B cell (primary cell): ENCODE results near the gene WRNIP1. TPM values are rescaled to one million over a fixed set of nuclear protein-coding genes. Genes with fewer than 3 reads are reported as not detected.

Source experiments
- ATAC-seq: fragments of 200-7000 bp; cut with Tn5 transposase; one replicate; pipeline ENCODE4 v1.10.0; 2021; ENCODE audit warnings: low read depth, mild to moderate bottlenecking, moderate number of reproducible peaks, moderate library complexity
- CTCF ChIA-PET: fragments of 350-600 bp; sonication (Branson Sonifier 250); formaldehyde crosslinking; loops from one replicate; lab custom pipeline; 2021; ENCODE audit warnings: antibody characterized with exemption, inconsistent platforms; lab: Charles Lee
- POLR2A ChIA-PET: fragments of 350-600 bp; sonication (Branson Sonifier 250); formaldehyde crosslinking; loops from one replicate; lab custom pipeline; 2021; ENCODE audit warnings: antibody characterized with exemption; lab: Charles Lee
- DNase-seq: peaks from one replicate; pipeline ENCODE4 v3.0.0; 2013
- H2AFZ ChIP-seq: 2 replicates; pipeline ENCODE4 v1.6.1; 2012; ENCODE audit warnings: mild to moderate bottlenecking, low read depth, low read length; ENCODE audit not compliant: insufficient read depth, poor library complexity, severe bottlenecking
- H3K27ac ChIP-seq, 2 donors: 1 replicate in 1 of 2; 2 replicates in 1 of 2; pipeline ENCODE4 v1.5.1; 2012 to 2013; ENCODE audit warnings: low read length in 2 of 2, mild to moderate bottlenecking in 2 of 2, moderate library complexity in 1 of 2
- H3K27me3 ChIP-seq, 4 experiments: fragments of 200-600 bp in 1 of 4; sonication (generic) in 1 of 4; replicated peaks in 1 of 4; 1 replicate in 2 of 4; 2 replicates in 2 of 4; pipeline versions ENCODE4 v1.6.1 to v1.7.0; 2013 to 2016; ENCODE audit warnings: low read length in 3 of 4, mild to moderate bottlenecking in 2 of 4, mixed read lengths in 1 of 4, moderate library complexity in 1 of 4; ENCODE audit not compliant: insufficient read depth in 4 of 4, control insufficient read depth in 3 of 4; ENCODE audit errors: control extremely low read depth in 1 of 4
- H3K36me3 ChIP-seq, 2 experiments: replicated peaks in 1 of 2; 1 replicate in 1 of 2; 2 replicates in 1 of 2; pipeline versions ENCODE4 v1.6.1 to v1.7.1; 2013; ENCODE audit warnings: low read length in 1 of 2; ENCODE audit not compliant: insufficient read depth in 2 of 2, control insufficient read depth in 1 of 2; ENCODE audit errors: control extremely low read depth in 1 of 2, extremely low read depth in 1 of 2
- H3K4me1 ChIP-seq, 2 donors: fragments of 200-600 bp in 1 of 2; sonication (generic) in 1 of 2; 1 replicate in 1 of 2; 2 replicates in 1 of 2; pipeline versions ENCODE4 v1.5.1 to v1.6.1; 2013 to 2017; ENCODE audit warnings: low read length in 2 of 2; ENCODE audit not compliant: control insufficient read depth in 2 of 2, insufficient read depth in 2 of 2
- H3K4me2 ChIP-seq: replicated peaks from 2 replicates; pipeline ENCODE3; 2012; ENCODE audit warnings: mild to moderate bottlenecking, low read depth, low read length; ENCODE audit not compliant: poor library complexity, severe bottlenecking
- H3K4me3 ChIP-seq, 5 experiments: fragments of 200-600 bp in 1 of 5; sonication (generic) in 1 of 5; 1 replicate in 3 of 5; 2 replicates in 2 of 5; pipeline versions ENCODE4 v1.5.1 to v1.7.0; 2011 to 2016; ENCODE audit warnings: low read length in 4 of 5, mild to moderate bottlenecking in 4 of 5, low read depth in 2 of 5, control low read depth in 1 of 5, moderate library complexity in 1 of 5; ENCODE audit not compliant: insufficient read depth in 1 of 5; ENCODE audit errors: control extremely low read depth in 1 of 5, extremely low read depth in 1 of 5
- H3K79me2 ChIP-seq: fragments of 200-600 bp; sonication (generic); one replicate; pipeline ENCODE4 v1.6.0; 2016; ENCODE audit warnings: low read length; ENCODE audit not compliant: control insufficient read depth, insufficient read depth
- H3K9ac ChIP-seq: fragments of 200-600 bp; sonication (generic); 2 replicates; pipeline ENCODE4 v1.6.1; 2017; ENCODE audit warnings: mild to moderate bottlenecking, low read length, moderate library complexity
- H3K9me3 ChIP-seq, 3 donors: one replicate each; pipeline versions ENCODE4 v1.6.1 to v1.7.1; 2013; ENCODE audit warnings: low read length in 2 of 3; ENCODE audit not compliant: control insufficient read depth in 2 of 3, insufficient read depth in 1 of 3; ENCODE audit errors: control extremely low read depth in 1 of 3
- H4K20me1 ChIP-seq: 2 replicates; pipeline ENCODE4 v1.6.0; 2012; ENCODE audit warnings: mild to moderate bottlenecking, low read length; ENCODE audit not compliant: insufficient read depth, control insufficient read depth, poor library complexity, severe bottlenecking
- H3K27ac Mint-ChIP-seq: one replicate; pipeline ENCODE4 v1.8.0; 2021; ENCODE audit warnings: mixed read lengths
- H3K27me3 Mint-ChIP-seq: one replicate; pipeline ENCODE4 v1.8.0; 2021; ENCODE audit warnings: mixed read lengths
- H3K4me1 Mint-ChIP-seq: one replicate; pipeline ENCODE4 v1.8.0; 2021; ENCODE audit warnings: mixed read lengths
- H3K4me3 Mint-ChIP-seq: one replicate; pipeline ENCODE4 v1.8.0; 2021; ENCODE audit warnings: mixed read lengths
- H3K9me3 Mint-ChIP-seq: one replicate; pipeline ENCODE4 v1.8.0; 2022; ENCODE audit warnings: mixed read lengths; ENCODE audit not compliant: insufficient read depth
- EZH2 ChIP-seq: IDR thresholded peaks from 2 replicates; pipeline ENCODE4 v1.6.1; 2012; ENCODE audit warnings: borderline replicate concordance, low read depth, mild to moderate bottlenecking, moderate library complexity, low read length; ENCODE audit not compliant: insufficient read depth, poor library complexity, severe bottlenecking
- WGBS: methylation state at CpG from one replicate; pipeline ENCODE4 v1.1.5; 2013; ENCODE audit warnings: missing lambda C conversion rate; ENCODE audit not compliant: insufficient coverage; 5-methylcytosine and 5-hydroxymethylcytosine counted together
- intact Hi-C: fragments of 100-400 bp; cut with micrococcal nuclease; formaldehyde crosslinking; loops from one replicate; pipeline ENCODE4 v1.10.0; 2022
- polyA plus RNA-seq: library from polyadenylated mRNA; depleted of rRNA; stranded (reverse); fragments of >200 nt; gene quantifications from 2 replicates; pipeline ENCODE4 v1.2.3, GENCODE V29; 2012
- total RNA-seq, 2 donors: library from RNA; stranded (reverse); fragments of 120-200 nt in 1 of 2; gene quantifications; 1 replicate in 1 of 2; 2 replicates in 1 of 2; pipeline versions ENCODE4 v1.2.3 to v1.2.4, GENCODE V29; 2013 to 2022
- TF ChIP-seq, protein P1 (sequence below): fragments of 200-600 bp; IDR thresholded peaks from one replicate; pipeline ENCODE4 v1.8.0; 2022; ENCODE audit warnings: antibody characterized with exemption, mild to moderate bottlenecking

Gene WRNIP1
- total and polyA plus RNA-seq, 2 donors (not counting 1 experiment from before 2014, with no cell fraction given): 32.6 to 35.2 TPM

DNA sequence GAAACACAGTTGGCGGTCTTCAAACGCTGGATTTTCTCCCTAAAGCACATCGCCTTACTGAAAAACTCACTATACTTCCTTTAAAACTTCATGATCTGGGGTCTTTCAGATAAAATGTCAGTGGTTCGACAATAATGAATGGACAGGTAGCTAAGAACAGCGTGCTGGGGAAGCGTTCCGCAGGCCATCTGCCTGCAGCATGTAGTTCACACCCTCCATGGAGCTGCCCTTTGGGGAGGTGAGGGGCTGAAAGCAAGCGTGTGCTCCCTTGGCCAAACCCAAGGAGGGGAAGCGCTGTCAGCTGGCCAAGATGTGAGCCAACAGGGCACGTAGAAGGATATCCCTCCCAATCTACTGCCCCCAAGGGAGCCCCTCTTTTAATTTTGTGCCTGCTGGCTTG lies 35.3 kb upstream of the WRNIP1 start:
- WGBS: 91% methylated on average over 5 of the region's 10 CpGs
- Histone ChIP-seq H3K36me3 (no peaks in the 10 kb centered on the region), H4K20me1 (no peaks in the 10 kb centered on the region), H3K4me3 (no peak overlapping the region), H3K4me2 (no peak overlapping the region), H3K4me1 (peaks cover 10 to 16% of the 10 kb centered on the region in 2 donors), H3K27me3 (no peaks in the 10 kb centered on the region), H2AFZ (no peak overlapping the region), H3K9ac (no peak overlapping the region), H3K79me2 (no peaks in the 10 kb centered on the region), H3K9me3 (peaks cover 1 to 18% (median 18%) of the 10 kb centered on the region in 3 donors), H3K27ac (no peak overlapping the region)
- DNase-seq (no peak), ATAC-seq (no peak)
- ChIA-PET POLR2A (no interaction called here), CTCF (no interaction called here)
- no peaks in the 10 kb centered on the region for H3K27me3 Mint-ChIP-seq
- no peak overlapping the region for H3K27ac Mint-ChIP-seq
- H3K4me3 Mint-ChIP-seq: no peak overlapping the region
- TF ChIP-seq, protein P1, sequence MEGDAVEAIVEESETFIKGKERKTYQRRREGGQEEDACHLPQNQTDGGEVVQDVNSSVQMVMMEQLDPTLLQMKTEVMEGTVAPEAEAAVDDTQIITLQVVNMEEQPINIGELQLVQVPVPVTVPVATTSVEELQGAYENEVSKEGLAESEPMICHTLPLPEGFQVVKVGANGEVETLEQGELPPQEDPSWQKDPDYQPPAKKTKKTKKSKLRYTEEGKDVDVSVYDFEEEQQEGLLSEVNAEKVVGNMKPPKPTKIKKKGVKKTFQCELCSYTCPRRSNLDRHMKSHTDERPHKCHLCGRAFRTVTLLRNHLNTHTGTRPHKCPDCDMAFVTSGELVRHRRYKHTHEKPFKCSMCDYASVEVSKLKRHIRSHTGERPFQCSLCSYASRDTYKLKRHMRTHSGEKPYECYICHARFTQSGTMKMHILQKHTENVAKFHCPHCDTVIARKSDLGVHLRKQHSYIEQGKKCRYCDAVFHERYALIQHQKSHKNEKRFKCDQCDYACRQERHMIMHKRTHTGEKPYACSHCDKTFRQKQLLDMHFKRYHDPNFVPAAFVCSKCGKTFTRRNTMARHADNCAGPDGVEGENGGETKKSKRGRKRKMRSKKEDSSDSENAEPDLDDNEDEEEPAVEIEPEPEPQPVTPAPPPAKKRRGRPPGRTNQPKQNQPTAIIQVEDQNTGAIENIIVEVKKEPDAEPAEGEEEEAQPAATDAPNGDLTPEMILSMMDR: no peak
- no peak for TF ChIP-seq EZH2
- peaks cover 2% of the 10 kb centered on the region for H3K9me3 Mint-ChIP-seq
- peaks cover 18% of the 10 kb centered on the region for H3K4me1 Mint-ChIP-seq
- intact Hi-C loops: loop anchor here (10.0 kb wide), 1 partner anchor 485 kb away; the partner anchor contains the start of gene GMDS

DNA sequence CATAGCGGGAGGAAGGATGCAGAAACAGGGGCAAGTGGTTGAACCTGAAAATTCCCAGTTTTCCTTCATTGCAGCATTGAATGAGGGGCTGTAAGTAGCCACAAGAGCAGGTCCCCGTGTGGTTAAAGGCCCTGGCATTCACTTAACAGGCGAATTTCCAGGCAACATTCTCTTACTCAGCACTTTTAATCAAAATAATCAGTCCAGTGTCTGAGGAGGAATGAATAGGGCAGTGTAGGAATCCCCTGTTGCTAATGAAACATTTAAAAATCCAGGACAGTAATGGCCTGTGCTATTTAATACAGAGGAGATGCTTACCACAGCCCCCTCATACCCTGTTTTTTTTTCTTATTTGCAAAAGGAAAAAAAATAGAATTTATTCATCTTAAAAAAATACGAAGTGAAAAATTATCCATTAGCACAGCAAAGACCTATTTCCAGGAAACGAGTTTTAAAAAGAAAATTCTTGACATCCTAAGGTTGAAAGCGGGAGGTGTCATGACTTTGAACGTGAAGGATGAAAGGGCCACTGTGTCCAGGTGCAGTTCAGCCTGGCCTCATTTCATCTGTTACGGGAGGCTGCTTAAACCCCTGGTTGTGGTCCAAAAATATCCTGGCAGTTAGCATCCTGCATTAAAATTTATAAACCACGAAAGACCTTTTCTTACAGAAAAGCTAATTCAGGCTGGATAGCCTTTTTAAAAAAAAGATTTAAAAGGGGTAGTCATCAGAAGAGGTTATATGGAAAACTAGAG lies 34.7 kb upstream of the WRNIP1 start:
- TF ChIP-seq, protein P1: no peak
- TF ChIP-seq EZH2: no peak
- H3K27ac Mint-ChIP-seq: no peak overlapping the region
- peaks cover 1 to 18% (median 18%) of the 10 kb centered on the region in 3 donors for H3K9me3 ChIP-seq
- POLR2A ChIA-PET: no interaction called here
- WGBS: 61% methylated on average over 5 of the region's 9 CpGs
- H3K27me3 Mint-ChIP-seq: no peaks in the 10 kb centered on the region
- H4K20me1 ChIP-seq: no peaks in the 10 kb centered on the region
- no peaks in the 10 kb centered on the region for H3K27me3 ChIP-seq
- CTCF ChIA-PET: no interaction called here
- intact Hi-C loops: loop anchor here (10.0 kb wide), 1 partner anchor 486 kb away; the partner anchor contains the start of gene GMDS
- ATAC-seq (no peak), DNase-seq (no peak)
- H2AFZ ChIP-seq: no peak overlapping the region
- no peaks in the 10 kb centered on the region for H3K79me2 ChIP-seq
- peaks cover 18% of the 10 kb centered on the region for H3K4me1 Mint-ChIP-seq
- no peak overlapping the region for H3K27ac ChIP-seq
- no peak overlapping the region for H3K4me2 ChIP-seq
- H3K4me3 Mint-ChIP-seq: no peak overlapping the region
- H3K9ac ChIP-seq: no peak overlapping the region
- H3K4me3 ChIP-seq: no peak overlapping the region
- peaks cover 2% of the 10 kb centered on the region for H3K9me3 Mint-ChIP-seq
- peaks cover 10 to 16% of the 10 kb centered on the region in 2 donors for H3K4me1 ChIP-seq
- no peaks in the 10 kb centered on the region for H3K36me3 ChIP-seq
